Adipose tissue (tissue), 3 donors: ENCODE results near the gene CITED4. TPM values are rescaled to one million over a fixed set of nuclear protein-coding genes. Genes with fewer than 3 reads are reported as not detected.

ENCODE experiments used
- H3K27ac ChIP-seq: one replicate; pipeline ENCODE4 v1.5.1; 2013; ENCODE audit warnings: low read depth, low read length
- WGBS, 3 donors: extraction: QIAGEN DNeasy Blood & Tissue Kit; methylation state at CpG; one replicate each; pipeline ENCODE4 v1.1.7; 2013; 5-methylcytosine and 5-hydroxymethylcytosine counted together
- polyA plus RNA-seq, 3 donors: library from polyadenylated mRNA; stranded (reverse); fragments of 200-250 nt; gene quantifications; one replicate each; pipeline ENCODE4 v1.2.3, GENCODE V29; 2013
- donor health status: healthy with polysubstance abuse.
- donor health status: Bipolar disorder and iron deficiency.
- donor health status: healthy.

Gene CITED4
- polyA plus RNA-seq, 3 donors, result 6.0 to 20.4 (median 10.2) TPM

DNA sequence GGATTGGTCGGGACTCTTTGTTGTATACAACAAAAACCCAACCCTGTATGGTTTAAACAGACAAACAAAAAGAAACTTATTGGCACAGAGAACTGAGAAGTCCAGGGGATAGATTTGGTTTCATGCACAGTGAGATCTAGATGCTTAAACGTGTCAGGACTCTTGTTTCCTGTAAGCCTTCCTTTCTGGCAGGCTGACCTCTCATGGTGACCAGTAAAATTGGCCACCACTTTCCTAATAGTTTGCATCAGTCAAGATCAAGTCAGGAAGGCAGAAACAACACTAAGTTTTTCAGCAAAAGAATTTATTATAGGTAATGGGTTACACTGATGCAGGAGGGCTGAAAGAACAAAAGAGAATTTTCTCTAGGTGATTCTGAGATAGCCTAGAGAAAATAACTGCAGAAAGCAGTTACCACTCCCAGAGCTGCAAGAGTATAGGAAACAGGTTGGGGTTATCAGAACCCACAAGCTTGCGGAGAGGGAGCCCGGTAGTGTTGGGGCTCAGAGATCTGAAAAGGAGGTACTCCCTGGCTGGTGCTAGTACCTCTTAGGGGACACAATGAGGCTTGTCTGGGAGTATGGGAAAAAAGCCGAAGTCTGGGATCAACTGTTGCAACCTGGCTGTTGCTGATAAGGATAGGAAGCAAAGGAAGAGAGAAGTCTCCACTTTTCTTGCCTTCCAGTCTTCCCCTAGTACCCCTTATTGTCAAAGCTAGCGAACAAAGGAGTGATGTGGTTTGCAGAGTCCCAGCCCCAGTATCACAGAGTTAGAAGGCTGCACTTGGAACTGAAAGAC, 21.4 kb downstream of the CITED4 start:
- H3K27ac ChIP-seq, result no peak overlapping the region
- 42 to 66% (median 47%) methylated on average over 6 of the region's 6 CpGs for WGBS, 3 donors

- 95 to 96% (median 95%) methylated on average over 5 of the region's 5 CpGs for WGBS, 3 donors
- H3K27ac ChIP-seq, result no peak overlapping the region
Measured at GRCh38 chr1:40839943-40840335, 22.2 kb downstream of the CITED4 start.

DNA sequence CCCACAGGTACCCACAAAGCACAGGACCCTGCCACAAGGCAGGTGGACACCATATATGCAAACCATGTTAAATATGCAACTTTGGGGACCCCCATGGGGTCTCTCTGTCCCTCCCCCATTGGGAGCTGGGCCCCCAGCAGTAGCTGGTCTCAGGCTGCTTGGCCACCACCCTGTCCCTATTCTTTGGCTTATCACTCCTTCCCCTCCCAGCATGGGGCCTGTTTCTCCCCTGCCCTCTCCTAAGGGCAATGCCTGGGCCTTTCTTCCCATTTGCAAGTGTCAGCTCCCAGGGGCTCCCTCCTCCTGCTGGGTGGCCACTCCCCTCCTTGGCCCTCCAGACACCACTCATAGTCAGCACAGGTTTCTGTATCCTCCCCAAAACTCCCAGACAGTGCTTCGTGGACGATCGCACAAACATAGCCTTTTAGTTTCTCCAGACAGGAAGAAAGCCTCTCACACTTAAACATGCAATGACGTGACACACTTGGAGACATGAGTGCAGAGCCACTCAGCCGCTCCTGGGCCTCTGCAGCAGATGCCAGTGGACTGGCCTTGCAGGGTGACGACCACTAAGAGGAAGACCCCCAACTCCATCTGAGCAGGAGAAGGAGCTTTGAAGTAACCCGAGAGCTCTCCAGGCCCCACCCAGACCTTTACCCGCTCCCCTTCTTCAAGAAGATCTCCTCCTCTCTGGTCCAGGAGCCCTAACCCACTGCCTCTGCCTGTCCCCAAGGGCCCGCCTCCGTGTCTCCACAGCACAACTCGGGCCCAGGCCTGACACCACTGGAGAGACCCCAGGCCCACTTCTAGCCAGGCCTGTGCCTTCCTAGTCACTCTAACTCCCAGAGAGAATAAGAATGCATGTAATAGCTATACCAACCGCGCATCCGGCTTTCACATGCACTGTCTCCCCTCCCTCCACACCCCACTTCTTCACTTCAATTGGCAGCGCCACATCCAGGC, 22.9 kb downstream of the CITED4 start:
- WGBS, 3 donors, result 92 to 94% (median 92%) methylated on average over 15 of the region's 15 CpGs
- H3K27ac ChIP-seq, result no peak overlapping the region

DNA sequence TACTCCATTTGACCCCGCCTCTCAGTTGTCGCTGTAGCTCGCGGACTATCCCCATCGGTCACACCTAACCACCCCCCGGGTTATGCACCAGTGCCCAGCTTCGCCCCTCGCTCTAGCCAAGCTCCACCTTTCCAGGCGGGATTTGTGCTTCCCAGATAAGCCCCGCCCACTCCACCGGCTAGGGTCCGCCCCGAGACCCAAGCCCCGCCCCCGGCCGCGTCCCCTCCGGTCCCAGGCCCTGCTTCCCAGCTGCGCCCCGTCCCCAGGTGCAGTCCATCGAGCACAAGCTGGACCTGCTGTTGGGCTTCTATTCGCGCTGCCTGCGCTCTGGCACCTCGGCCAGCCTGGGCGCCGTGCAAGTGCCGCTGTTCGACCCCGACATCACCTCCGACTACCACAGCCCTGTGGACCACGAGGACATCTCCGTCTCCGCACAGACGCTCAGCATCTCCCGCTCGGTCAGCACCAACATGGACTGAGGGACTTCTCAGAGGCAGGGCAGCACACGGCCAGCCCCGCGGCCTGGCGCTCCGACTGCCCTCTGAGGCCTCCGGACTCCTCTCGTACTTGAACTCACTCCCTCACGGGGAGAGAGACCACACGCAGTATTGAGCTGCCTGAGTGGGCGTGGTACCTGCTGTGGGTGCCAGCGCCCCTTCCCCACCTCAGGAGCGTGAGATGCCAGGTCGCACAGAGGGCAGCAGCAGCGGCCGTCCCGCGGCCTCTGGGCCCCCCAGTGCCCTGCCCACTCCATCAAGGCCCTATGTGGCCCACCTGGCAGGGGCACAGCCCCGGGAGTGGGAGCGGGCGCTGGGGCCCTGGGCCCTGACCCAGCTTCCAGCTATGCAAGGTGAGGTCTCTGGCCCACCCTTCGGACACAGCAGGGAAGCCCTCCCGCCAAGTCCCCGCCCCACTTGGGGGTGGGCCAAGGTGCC, 23.9 kb downstream of the CITED4 start:
- WGBS, 3 donors, result 62 to 77% (median 75%) methylated on average over 59 to 60 of the region's 60 CpGs
- no peak overlapping the region for H3K27ac ChIP-seq

- no peak overlapping the region for H3K27ac ChIP-seq
- 68 to 77% (median 75%) methylated on average over 19 to 24 of the region's 24 CpGs for WGBS, 3 donors
Measured at GRCh38 chr1:40837601-40838000, 24.6 kb downstream of the CITED4 start.

DNA sequence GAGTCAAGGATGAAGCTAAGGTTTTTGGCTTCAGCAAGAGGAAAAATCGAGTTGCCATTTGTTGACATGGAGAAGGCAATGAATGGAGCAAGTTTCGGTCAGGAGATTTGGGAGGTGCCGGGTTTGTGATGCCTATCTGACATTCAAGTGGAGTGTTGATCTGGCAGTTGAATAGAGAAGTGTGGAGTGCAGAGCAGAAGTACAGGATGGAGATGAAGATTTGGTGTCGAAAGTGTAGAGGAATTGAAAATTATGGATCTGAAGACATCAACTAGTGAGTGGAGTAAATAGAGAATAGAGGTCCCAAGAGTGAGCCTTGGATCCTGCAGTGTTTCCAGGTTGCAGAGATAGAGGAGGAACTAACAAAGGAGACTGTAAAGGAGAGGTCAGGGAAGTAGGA, 25.9 kb downstream of the CITED4 start:
- no peak overlapping the region for H3K27ac ChIP-seq
- 84 to 86% (median 84%) methylated on average over 4 of the region's 4 CpGs for WGBS, 3 donors

- 75 to 83% (median 78%) methylated on average over 11 of the region's 11 CpGs for WGBS, 3 donors
- no peak overlapping the region for H3K27ac ChIP-seq
Measured at GRCh38 chr1:40834968-40835545, 27.1 kb downstream of the CITED4 start.

DNA sequence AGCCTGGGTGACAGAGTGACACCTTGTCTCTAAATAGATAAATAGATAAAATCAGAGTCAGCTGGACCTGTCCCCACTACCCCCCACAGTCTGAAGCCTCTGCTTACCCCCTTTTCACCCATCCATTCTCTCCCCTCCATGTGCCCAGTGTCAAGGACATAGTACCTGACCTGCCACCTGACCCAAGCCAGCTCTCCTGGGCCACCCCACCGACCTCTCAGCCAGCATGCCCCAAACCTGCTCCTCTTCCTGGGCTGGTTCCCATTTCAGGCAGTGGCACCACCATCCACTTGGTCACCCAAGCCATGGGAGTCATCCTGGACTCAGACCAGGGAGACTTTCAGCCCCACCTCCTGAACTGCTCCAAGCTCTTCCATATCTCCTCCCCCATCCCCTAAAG, 28.2 kb downstream of the CITED4 start:
- 69 to 83% (median 79%) methylated on average over 1 of the region's 1 CpG for WGBS, 3 donors
- H3K27ac ChIP-seq, result no peak overlapping the region

DNA sequence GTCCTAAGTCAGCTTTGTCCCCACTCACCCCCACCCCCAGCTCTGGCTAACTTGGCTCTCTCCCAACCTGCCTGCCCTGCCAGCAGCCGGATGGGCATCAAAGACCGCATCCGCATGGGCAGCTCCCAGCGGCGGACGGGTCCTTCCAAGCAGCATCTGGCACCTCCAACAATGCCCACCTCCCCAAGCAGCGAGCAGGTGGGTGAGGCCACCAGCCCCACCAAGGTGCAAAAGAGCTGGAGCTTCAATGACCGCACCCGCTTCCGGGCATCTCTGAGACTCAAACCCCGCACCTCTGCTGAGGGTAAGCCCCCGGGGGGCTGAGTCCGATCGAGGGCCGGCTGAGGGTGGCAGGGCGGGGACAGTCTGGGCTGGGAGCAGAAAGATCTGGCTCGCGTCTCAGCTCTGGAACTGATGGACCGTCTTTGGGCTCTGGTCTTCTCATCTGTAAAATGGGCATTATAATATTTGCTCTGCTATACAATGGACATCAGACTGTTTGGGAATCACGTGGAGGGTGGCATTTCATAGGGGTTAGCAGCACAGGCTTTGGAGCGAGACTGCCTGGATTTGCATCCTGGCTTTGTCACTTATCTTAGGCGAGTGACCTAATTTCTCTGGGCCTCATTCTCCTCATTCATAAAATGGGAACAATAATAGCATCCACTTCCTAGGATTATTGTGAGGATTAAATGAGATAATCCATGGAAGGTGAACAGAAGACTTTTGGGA, 31.0 kb downstream of the CITED4 start:
- 91 to 94% (median 93%) methylated on average over 22 of the region's 22 CpGs for WGBS, 3 donors
- H3K27ac ChIP-seq, result no peak overlapping the region

GRCh38 chr1:40830419-40830943, 31.7 kb downstream of the CITED4 start:
- WGBS, 3 donors, result 92 to 94% (median 93%) methylated on average over 13 of the region's 13 CpGs
- no peak overlapping the region for H3K27ac ChIP-seq

- WGBS, 3 donors, result 78 to 84% (median 79%) methylated on average over 14 of the region's 14 CpGs
- no peak overlapping the region for H3K27ac ChIP-seq
Measured at GRCh38 chr1:40829631-40830245, 32.4 kb downstream of the CITED4 start.

- WGBS, 3 donors, result 33 to 56% (median 52%) methylated on average over 5 of the region's 5 CpGs
- no peak overlapping the region for H3K27ac ChIP-seq
Measured at GRCh38 chr1:40825996-40826395, 36.2 kb downstream of the CITED4 start.

GRCh38 chr1:40825435-40825788, 36.8 kb downstream of the CITED4 start:
- no peak overlapping the region for H3K27ac ChIP-seq
- 54 to 75% (median 57%) methylated on average over 3 of the region's 3 CpGs for WGBS, 3 donors

- WGBS, 3 donors, result 69 to 75% (median 73%) methylated on average over 18 of the region's 18 CpGs
- no peak overlapping the region for H3K27ac ChIP-seq
Measured at GRCh38 chr1:40824591-40825434, 37.4 kb downstream of the CITED4 start.

DNA sequence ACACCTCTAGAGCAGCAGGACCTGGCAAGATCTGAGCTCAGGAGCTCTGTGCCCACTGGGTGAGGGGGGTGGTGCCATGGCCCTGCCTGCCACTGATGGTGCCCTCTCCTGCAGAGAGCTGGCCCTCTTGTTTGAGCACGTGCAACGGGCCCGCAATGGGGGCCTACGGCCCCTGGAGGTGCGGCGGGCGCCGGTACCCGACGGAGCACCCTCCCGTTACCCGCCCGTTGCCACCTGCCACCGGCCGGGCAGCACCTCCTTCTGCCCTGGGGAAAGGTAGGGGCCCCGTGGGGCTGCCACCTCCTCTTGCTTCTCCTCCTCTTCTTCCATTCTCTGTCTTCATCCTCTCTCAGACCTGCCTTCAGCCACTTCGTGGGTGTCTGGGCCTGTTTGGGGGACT, 38.2 kb downstream of the CITED4 start:
- WGBS, 3 donors, result 86 to 96% (median 92%) methylated on average over 6 to 17 of the region's 17 CpGs
- peak overlapping the region; percentile 9 for H3K27ac ChIP-seq

- no peak overlapping the region for H3K27ac ChIP-seq
Measured at GRCh38 chr1:40823345-40823744, 38.8 kb downstream of the CITED4 start.

More at GRCh38 chr1:40823345-40823744, 38.8 kb downstream of the CITED4 start:
- WGBS, 3 donors, result 84 to 92% (median 92%) methylated on average over 4 of the region's 4 CpGs
